Measurements from ENCODE around the gene LAPTM5. TPM values are rescaled to one million over a fixed set of nuclear protein-coding genes. Genes with fewer than 3 reads are reported as not detected.

LAPTM5 gene
- total and polyA plus RNA-seq, 7 donors: 3.0 to 14.5 (median 13.1) TPM

GRCh38 chr1:30737357-30738039 is 20.1 kb downstream of the LAPTM5 start:
- no peaks in the 10 kb centered on the region for H3K27me3 ChIP-seq (ENCODE audit: insufficient read depth in 3 of 3, low read length in 2 of 3)
- TF ChIP-seq CTCF (IDR thresholded peaks at IDR 0.05): no peak
- no peak for DNase-seq
- intact Hi-C loops (cut with DNase I): no loop called here
- WGBS, 3 donors: 81 to 85% (median 83%) methylated on average over 14 of the region's 14 CpGs
- H3K27ac ChIP-seq: no peak overlapping the region
- H3K9me3 ChIP-seq: no peaks in the 10 kb centered on the region
- H3K4me1 ChIP-seq: no peaks in the 10 kb centered on the region
- no peak for ATAC-seq
- H3K36me3 ChIP-seq (ENCODE audit: insufficient read depth in 1 of 2, low read depth in 1 of 2): no peaks in the 10 kb centered on the region
- H3K4me3 ChIP-seq: no peak overlapping the region

- 90 to 94% (median 90%) methylated on average over 6 of the region's 6 CpGs for WGBS, 3 donors
- no peak for TF ChIP-seq CTCF (IDR thresholded peaks at IDR 0.05)
- ATAC-seq: no peak
- H3K4me1 ChIP-seq: no peaks in the 10 kb centered on the region
- no peaks in the 10 kb centered on the region for H3K36me3 ChIP-seq (ENCODE audit: insufficient read depth in 1 of 2, low read depth in 1 of 2)
- intact Hi-C loops (cut with DNase I): no loop called here
- no peaks in the 10 kb centered on the region for H3K9me3 ChIP-seq
- H3K27me3 ChIP-seq (ENCODE audit: insufficient read depth in 3 of 3, low read length in 2 of 3): no peaks in the 10 kb centered on the region
- no peak overlapping the region for H3K27ac ChIP-seq
- H3K4me3 ChIP-seq: no peak overlapping the region
- no peak for DNase-seq
These were observed 21.7 kb downstream of the LAPTM5 start for GRCh38 chr1:30735668-30736498.

- WGBS, 3 donors: 37 to 81% (median 55%) methylated on average over 6 of the region's 6 CpGs
- no peak overlapping the region for H3K4me3 ChIP-seq
- H3K27me3 ChIP-seq (ENCODE audit: insufficient read depth in 3 of 3, low read length in 2 of 3): no peaks in the 10 kb centered on the region
- no peaks in the 10 kb centered on the region for H3K36me3 ChIP-seq (ENCODE audit: insufficient read depth in 1 of 2, low read depth in 1 of 2)
- TF ChIP-seq CTCF (IDR thresholded peaks at IDR 0.05): no peak
- DNase-seq: no peak
- H3K4me1 ChIP-seq: no peaks in the 10 kb centered on the region
- no peak for ATAC-seq
- H3K27ac ChIP-seq: no peak overlapping the region
- intact Hi-C loops (cut with DNase I): no loop called here
- no peaks in the 10 kb centered on the region for H3K9me3 ChIP-seq
These were observed 22.4 kb downstream of the LAPTM5 start for GRCh38 chr1:30735124-30735523.

- WGBS, 3 donors: 98 to 99% (median 98%) methylated on average over 4 of the region's 4 CpGs
- Histone ChIP-seq H3K4me3 (no peak overlapping the region), H3K27ac (no peak overlapping the region), H3K36me3 (ENCODE audit: insufficient read depth in 1 of 2, low read depth in 1 of 2) (no peaks in the 10 kb centered on the region), H3K27me3 (ENCODE audit: insufficient read depth in 3 of 3, low read length in 2 of 3) (no peaks in the 10 kb centered on the region), H3K9me3 (no peaks in the 10 kb centered on the region), H3K4me1 (no peaks in the 10 kb centered on the region)
- TF ChIP-seq CTCF (IDR thresholded peaks at IDR 0.05): no peak
- ATAC-seq (no peak), DNase-seq (no peak)
- intact Hi-C loops (cut with DNase I): no loop called here
These were observed 23.0 kb downstream of the LAPTM5 start for GRCh38 chr1:30734580-30734979.

Measured in psoas muscle (tissue), 8 donors.